Cortex of kidney (tissue), 1 donor: ENCODE results near the gene HADH.
"Not testable (repeated sequence)": the region's sequence is repeated elsewhere in the genome, so short reads cannot be mapped to it uniquely, and the experiment has no call there.

Source experiments
- DNase-seq: peaks from one replicate; lab custom pipeline; 2025; lab: John Stamatoyannopoulos, UW

HADH gene

DNA sequence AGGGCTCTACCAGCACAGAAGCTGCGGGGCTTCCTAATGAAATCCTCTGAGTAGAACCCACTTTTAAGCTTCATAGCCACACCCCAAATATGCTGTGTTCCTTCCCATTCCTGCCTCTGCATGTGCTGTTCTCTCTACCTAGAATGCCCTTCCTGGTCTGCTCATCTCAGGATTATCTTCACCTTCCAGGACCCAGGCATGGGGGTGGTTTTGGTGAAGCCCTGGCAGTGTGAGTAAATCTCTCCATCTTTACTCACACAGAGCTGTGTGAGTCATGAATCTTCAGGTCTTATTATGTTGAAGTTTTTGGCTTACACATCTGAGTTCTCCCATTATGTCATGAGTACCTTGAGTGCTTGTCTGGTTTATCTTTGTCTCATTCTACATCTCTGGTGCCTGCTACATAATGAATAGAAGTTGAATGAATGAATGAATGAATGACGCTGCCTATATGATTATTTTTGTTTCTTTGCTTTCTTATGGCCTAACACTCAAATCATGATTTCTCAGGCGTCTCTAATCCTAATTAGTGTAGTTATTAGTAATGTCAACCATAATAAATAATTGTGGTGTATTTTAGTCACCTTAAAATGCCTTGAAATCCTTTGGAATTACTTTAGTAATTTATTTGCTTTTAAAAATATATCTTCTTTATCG lies 41.9 kb downstream of the HADH start:
- no peak for DNase-seq

DNA sequence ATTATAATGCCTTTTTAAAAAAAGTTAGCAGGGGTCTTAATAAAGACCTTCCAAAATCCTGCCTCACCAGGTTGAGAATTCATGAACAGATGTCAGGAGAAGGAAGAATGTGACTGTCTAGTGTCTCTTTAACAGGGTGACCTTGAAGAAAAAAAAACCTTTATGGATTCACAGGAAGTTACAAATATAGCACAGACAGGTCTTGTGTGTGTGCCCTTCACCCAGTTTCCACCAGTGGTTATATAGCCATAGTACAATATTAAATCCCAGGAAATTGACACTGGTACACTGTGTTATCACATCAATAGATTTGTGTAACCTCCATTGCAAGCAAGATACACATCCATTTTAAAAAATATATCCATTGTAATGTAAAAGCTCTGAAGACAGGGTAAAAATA lies 43.7 kb downstream of the HADH start:
- DNase-seq = no peak

DNA sequence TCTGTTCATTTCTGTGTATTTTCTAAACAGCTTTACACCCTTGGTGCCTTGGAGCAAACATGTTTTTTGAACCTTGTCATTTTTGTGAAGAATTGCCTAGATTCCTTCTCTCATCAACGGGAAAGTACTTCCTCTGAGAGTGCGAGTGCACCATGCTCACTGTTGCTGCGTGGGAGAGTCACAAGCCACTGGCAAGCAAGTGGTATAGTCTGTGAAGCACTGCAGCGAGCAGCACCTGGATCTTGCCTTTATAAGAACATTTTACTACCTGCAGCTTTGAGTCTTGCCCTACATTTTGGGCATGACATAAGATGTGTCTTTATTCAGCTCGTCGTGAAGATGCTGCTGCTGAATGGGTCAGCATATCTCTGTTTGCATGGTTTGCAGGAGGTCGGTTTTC lies 44.9 kb downstream of the HADH start:
- DNase-seq = no peak

DNA sequence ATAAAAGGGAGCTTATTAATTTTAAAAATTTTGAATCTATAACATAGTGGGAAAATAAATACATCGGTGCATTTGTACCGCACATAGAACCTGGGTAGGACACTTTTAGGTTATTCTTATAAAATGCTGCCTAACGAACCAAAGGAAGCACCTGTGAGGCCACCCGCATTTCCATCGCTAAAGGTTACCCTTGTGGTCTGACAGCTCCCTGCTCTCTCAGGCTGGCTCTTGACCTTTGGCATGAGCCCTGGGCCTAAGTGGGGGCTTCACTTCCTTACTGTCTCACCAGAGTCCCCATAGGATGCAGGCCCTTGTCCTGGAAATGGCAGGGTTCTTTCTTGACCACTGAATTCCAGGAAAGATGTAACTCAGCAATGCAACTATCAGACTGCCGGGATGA lies 46.0 kb downstream of the HADH start:
- DNase-seq = no peak

DNA sequence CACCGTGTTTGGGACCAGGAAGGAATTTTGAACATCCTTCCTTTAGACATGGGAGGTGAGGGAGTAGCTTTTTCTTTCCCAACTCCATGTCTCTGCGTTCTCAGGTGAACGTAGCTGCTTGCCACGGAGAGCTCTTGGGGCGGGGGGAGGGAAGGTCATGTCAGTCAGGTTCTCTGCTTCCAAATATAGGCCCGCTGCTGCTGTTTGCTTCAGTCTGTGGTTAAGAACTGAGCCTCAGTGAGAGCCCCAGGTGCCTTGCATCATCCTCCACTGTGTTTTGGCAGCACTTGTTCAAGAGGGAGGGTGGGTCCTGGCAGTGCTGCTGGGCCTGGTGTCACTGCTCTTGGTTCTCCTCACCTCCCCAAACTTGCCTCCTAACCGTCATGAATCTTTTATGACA lies 46.5 kb downstream of the HADH start:
- no peak for DNase-seq

DNA sequence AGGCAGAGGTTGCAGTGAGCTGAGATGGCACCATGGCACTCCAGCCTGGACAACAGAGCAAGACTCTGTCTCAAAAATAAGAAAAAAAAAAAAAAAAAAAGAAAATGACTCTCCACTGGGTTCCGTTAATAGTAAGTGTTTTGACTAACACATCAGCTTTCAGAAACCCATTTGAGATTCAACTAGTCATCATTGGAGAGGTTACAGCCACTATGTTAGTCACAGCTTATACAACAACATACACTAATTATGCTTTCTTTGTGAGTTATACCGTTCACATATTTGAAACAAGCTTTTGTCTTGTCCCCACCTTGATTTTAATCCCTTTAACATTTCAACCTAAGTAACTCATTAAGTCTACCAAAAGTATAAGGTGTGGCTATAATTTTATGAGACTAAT lies 48.2 kb downstream of the HADH start:
- DNase-seq = no peak

DNA sequence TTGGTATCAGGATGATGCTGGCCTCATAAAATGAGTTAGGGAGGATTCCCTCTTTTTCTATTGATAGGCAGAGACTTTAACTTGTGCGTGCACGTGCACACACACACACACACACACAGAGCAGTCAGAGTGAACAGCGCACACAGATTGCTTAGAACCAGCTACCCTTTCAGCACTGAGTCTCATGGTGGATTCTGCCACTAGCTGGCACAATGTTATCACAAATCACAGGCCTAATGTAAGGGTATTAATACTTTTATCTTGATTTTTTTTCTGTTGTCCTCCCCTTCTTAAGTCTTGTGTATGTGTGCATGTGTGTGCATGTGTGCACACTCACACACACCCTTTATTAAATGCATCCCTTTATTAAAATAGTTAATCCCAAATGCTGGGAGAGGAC lies 53.2 kb downstream of the HADH start:
- DNase-seq = no peak

DNA sequence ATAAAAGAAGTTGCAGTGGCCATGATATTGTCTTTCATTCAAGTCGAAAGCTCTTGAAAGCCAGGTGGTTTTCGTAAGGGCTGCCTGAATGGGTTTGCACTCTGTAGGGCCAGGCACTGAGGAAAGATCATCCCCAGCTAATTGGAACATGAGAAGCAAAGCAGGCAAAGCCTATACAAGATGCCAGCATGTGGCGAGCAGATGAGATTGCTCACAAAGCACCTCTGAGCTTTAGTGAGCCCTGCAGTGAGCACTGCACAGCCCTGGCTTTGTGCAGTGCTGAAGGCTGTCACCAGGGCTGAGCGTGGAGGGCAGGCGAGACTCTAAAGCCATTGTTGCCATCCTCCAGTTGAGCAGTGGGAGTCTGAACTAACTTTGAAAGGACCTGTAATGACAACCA lies 53.8 kb downstream of the HADH start:
- no peak for DNase-seq

DNA sequence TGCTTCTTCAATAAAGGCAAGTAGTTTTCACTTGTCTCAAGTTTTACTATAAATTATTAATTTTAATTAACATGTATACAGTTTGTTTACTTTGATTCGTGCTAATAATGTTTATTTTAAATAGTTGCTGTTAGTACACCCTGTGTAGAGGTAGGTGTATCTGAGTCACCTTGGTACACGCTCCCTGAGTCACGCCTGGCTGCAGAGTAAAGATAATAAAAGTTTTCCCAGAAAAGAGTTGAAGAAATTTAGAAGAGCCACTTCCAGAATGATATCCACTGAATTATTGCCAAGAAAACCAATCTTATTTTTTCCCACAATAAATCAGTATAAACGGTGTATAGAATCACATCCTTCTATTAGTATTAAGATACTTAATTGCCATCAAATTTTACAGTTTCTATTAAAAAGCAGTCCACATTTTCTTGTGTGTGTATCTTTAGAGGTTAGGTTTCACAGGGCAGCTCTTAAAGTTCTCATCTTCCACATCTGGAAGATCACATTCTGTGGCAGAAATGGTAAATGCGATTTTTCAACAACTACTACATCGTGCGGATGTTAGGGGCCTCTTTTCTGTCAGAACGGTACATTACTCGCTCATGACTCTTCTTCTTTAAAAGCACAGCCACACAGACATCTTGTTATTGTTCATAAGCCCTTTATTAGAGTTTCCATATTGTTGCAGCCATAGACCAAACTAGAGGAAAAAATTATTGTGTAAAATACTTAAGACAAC lies 55.4 kb downstream of the HADH start:
- DNase-seq = no peak

DNA sequence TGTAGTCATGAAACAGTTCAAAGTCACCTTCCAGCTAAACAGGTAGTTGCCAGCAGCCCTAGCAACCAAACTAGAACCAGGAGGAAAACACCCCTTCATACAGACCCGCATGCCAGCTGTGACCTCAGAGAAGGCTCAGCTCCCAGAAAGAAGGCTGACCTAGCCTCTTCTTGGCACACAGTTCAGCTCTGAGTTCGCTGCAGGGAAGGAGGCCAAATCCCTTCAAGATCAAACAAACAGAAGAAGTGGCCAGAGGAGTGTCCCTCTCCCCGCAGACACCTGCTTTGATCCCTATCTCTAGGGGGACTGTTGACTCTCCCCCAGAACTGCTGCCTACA lies 56.0 kb downstream of the HADH start:
- no peak for DNase-seq

DNA sequence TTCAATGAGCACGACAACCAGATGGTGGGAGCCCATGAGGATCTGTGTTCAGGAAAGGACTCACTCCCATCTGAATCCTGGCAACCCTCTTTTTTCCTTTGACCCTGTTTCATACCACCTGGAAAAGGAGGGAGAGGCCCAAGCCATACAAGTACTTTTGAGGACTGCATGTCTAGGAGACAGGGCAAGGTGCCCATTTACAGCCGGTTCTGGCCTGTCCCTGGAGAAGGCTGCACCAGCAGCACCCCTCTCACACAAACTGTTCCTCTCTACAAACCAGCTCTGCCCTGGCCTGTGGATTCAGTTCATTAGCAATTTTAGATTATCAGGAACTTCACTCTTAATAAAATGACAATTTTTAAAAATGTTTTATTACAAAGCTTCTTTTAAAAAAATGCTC lies 57.5 kb downstream of the HADH start:
- no peak for DNase-seq

DNA sequence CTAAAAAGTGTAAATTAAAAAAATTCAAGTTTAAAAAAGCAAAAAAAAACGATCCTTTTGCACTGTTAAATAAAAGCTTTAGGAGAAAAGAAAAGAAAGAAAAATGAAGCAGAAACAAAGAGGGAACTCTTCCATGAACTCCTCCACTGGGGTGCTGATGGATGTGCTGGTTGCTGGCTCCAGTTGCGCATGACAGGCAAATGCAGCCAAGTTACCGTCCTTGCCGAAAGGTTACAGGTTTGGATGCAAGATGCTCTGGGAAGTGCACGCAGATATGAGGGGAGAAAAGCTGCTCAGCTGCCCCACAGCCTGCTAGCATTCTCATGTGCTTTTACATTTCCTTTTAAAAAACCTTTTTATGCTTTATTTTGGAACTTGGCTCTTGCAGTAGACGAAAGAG lies 58.5 kb downstream of the HADH start:
- DNase-seq = no peak

DNA sequence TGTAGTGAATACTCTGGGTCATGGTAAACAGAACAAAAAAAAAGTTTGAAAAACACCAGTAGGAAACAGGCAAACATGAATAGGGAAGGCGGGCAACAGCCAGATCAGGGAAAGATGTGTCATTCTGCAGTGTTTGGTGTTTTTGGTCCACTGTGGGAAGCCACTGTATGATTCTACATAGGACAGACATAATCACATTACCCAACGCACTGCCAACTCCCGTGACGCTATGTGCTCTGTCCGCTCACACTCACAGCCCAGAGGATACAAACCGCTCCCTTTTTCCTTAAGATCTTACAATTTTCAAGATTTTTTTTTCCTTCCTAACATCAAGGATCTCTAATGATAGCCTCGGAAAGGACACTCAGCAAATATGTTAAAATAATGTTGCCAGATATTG lies 59.3 kb downstream of the HADH start:
- DNase-seq = no peak

DNA sequence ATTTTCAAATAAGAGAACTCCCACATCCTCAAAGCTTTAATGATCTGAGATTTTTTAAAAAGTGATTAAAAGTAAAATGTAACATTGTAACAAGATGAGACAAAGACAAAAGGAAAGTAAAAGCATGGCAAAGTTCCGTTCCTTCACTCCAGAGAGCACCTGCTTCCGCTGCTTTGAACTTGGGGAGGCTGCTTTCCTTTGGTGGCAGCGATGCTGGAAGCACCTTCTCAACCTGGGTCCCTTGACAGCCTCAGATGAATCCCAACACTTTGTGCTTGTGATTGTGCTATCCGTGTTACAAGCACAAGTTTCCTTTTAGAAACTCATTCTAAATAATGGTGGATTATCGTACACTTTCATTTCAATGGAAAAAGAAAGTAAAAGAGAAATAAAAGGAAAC lies 59.7 kb downstream of the HADH start:
- DNase-seq = no peak

DNA sequence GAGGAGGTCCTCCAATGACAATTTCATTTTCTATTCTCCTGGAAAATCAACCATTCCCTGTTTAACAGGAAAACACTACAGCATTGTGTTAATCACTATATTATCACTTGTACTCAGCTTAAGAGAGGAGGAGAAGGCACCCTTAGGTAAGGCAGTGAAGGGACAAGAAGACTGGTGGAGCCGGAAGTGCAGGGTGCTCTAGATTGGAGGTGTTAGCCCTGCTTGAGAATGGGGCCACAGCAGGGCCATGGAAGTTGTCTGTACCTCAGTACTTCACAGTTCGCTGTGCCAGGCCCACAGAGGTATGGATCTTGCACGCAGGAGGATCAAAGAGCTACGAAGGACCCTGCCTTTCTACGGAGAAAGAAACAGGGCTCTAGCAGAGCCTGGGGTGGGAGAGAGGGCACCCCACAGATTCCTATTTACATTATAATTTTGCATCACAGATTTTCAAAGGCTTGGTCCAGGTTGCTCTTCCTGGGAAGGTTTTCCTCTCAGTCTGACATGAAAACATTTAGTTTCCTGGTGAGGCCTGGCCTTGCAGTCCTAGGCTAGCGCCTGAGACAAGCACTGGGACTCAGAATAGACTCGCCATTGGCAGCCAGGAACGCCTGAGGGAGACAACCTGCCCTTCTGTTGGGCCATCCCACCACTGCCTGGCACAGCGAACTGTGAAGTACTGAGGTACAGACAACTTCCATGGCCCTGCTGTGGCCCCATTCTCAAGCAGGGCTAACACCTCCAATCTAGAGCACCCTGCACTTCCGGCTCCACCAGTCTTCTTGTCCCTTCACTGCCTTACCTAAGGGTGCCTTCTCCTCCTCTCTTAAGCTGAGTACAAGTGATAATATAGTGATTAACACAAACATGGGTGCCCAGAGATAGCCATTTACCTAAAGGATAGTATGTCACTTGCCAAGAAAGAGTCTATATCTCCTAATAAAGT lies 60.8 kb downstream of the HADH start:
- not testable (repeated sequence) for DNase-seq

DNA sequence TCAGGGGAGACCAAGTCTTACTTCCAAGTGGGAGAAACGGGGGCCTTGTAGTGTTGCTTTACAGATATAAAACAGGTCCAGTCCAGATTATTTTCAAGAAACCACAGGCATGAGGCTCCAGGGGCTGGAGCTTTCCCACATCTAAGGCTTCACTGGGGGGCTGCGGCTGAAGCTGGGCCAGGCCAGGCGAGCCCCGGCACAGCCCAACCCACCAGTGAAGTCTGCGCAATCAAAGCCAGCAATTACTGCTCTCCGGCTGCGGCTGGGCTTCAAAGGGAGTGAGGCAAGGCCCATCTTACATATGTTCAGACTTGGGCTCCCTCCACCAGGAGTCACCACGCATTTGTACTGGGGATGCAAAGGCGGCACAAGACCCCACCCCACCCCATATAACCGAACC lies 61.7 kb downstream of the HADH start:
- no peak for DNase-seq

DNA sequence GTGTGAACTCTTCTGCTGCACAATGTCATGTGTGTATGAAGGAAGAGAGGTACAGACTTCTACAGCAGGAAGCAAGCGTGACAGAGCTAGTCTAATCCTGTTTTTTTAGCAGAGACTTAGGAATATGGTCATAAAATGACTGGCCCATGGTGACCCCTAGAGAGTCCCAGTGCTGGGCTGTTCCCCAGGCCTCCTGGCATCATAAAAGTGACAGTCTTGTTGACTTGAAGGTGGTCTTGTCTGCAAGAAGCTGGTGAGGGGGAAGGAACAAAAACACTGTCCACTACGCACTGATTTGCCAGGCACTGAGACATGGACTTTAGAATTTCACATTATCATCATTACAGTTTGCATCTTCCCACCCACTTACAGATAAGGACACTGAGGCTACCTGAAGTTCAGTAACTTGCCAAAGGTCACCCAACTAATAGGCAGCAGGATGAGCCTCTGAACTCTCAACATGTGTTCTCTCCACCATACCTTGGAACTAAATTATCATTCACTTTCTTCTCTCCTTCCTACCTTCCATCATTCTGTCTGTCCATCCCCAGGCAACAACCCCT lies 63.0 kb downstream of the HADH start:
- DNase-seq = no peak

DNA sequence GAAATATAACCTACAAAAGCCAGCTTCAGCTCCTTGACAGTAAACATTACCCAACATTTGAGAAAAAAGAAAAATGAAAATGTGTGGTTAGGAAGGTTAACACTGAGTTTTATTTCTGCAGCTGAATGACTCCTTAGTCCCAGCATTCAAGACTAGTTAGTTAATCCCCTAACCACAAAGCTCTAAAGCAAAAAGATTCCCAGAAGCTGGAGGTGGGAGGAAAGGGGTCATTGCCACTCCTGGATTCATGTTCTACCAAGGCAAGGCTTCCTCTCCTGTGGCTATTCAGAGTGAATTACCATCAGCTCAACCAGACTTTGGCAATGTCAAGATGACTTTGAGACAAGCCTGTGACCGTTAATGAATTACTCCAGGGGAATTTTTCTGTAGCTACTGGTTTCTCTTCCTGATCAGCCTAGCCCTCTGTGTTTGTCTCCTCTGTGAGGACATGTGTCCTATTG lies 63.6 kb downstream of the HADH start:
- no peak for DNase-seq

DNA sequence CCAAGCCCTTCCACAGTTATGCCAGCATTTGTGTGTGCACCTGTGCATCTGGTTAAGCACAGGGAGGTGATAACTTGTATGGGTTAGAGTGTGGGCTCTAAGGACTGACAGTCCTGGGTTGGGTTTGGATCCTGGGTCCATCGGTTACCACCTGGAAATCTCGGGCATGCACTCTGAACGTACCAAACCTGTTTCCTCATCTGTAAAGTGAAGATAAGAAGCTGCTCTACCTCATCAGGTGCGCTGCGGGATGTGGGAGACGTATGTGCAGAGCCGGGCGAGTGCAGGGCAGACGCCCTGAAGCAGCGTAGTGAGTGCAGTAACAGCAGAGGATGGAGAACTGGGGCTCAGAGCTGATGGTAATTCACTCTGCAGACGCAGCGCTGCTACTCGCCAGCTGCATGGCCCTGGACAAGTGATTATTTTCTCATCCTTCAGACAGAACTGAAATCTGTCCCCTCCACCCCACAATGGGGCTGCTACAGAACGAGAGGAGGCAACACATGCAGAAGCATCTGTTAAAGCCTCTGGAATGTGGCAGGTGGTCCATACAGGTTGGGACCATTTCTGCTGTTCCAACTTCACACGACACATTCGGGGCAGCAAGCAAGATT lies 64.4 kb downstream of the HADH start:
- DNase-seq = no peak

DNA sequence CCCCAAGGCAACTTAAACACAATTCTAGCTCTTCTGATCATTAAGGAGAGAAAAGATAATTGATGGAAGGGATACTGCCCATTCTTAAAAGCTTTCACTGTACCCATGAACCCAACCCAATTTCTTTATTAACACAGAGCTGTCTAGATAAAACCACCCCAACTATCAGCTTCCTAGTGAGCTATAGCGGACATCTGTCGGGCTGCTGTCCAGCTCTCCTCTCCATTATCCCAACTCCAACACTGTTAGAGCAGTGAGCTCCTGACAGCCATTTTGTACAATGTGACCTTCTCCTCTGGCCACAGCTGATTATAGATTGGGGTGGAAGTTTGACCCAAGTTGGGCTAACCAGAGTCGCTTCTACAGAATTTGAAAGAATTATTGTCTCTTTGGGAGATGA lies 66.1 kb downstream of the HADH start:
- DNase-seq = no peak

DNA sequence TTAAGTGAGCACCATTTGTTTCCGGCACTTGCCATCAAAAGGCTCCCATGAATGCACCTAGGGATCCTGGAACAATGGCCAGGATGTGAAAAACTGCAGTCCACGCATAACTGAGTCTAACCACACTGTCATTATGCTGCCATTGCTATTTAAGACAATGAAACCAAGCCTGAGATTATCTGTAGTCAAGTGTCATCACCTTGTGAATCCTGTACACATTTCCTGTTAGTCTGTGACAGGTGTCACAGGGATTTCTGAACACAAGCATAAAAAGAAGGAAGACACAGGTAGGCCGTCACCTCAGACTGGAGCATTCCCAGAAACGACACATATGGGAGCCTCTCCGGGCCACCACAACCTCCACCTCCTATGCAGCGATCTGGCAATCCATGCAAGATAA lies 66.7 kb downstream of the HADH start:
- no peak for DNase-seq
